ENCODE data around the gene ARPC5L. TPM values are rescaled to one million over a fixed set of nuclear protein-coding genes. Genes with fewer than 3 reads are reported as not detected.
A peak's percentile ranks its signal among the peaks of the same experiment; 100 is the strongest.

Gene ARPC5L
- total RNA-seq, 6 experiments from 2014 or later, result 15.2 to 25.7 (median 20.6) TPM

GRCh38 chr9:124897570-124898460, 35.9 kb downstream of the ARPC5L start:
- TF ChIP-seq POLR2A (IDR thresholded peaks at IDR 0.05) (no peak), CTCF (IDR thresholded peaks at IDR 0.05) (no peak)
- Histone ChIP-seq H3K4me1 (peaks cover 0 to 7% (median 0%) of the 10 kb centered on the region in 4 donors), H3K27me3 (no peaks in the 10 kb centered on the region), H3K27ac (no peak overlapping the region), H3K36me3 (peaks cover 0 to 39% (median 8%) of the 10 kb centered on the region in 4 donors), H3K4me3 (no peak overlapping the region), H3K9me3 (no peaks in the 10 kb centered on the region)
- WGBS (ENCODE audit: insufficient coverage, low coverage, low lambda C conversion rate, missing lambda C conversion rate), result 69% methylated on average over 6 of the region's 6 CpGs
- no peak for DNase-seq
- peak; percentile 69 to 94 (median 77) for ATAC-seq
- intact Hi-C loops (cut with DNase I), result no loop called here

GRCh38 chr9:124899845-124900244, 37.9 kb downstream of the ARPC5L start:
- no peaks in the 10 kb centered on the region for H3K9me3 ChIP-seq
- DNase-seq (no peak), ATAC-seq (no peak)
- H3K36me3 ChIP-seq, result peaks cover 0 to 32% (median 11%) of the 10 kb centered on the region in 4 donors
- peaks cover 0 to 7% (median 0%) of the 10 kb centered on the region in 4 donors for H3K4me1 ChIP-seq
- no peak overlapping the region for H3K27ac ChIP-seq
- no peaks in the 10 kb centered on the region for H3K27me3 ChIP-seq
- 76% methylated on average over 3 of the region's 9 CpGs for WGBS (ENCODE audit: insufficient coverage, low coverage, low lambda C conversion rate, missing lambda C conversion rate)
- TF ChIP-seq CTCF (IDR thresholded peaks at IDR 0.05) (no peak), POLR2A (IDR thresholded peaks at IDR 0.05) (no peak)
- intact Hi-C loops (cut with DNase I), result no loop called here
- H3K4me3 ChIP-seq, result no peak overlapping the region

- Histone ChIP-seq H3K4me1 (no peaks in the 10 kb centered on the region), H3K4me3 (no peak overlapping the region), H3K27ac (no peak overlapping the region), H3K36me3 (peaks cover 0 to 34% (median 7%) of the 10 kb centered on the region in 4 donors), H3K27me3 (no peaks in the 10 kb centered on the region), H3K9me3 (no peaks in the 10 kb centered on the region)
- WGBS (ENCODE audit: insufficient coverage, low coverage, low lambda C conversion rate, missing lambda C conversion rate), result 75% methylated on average over 1 of the region's 1 CpG
- DNase-seq (no peak), ATAC-seq (no peak)
- intact Hi-C loops (cut with DNase I), result no loop called here
- no peak for TF ChIP-seq CTCF (IDR thresholded peaks at IDR 0.05)
- TF ChIP-seq POLR2A (IDR thresholded peaks at IDR 0.05), result no peak
Measured at GRCh38 chr9:124906966-124907365, 45.0 kb downstream of the ARPC5L start.

- Histone ChIP-seq H3K27me3 (no peaks in the 10 kb centered on the region), H3K27ac (no peak overlapping the region), H3K4me1 (no peaks in the 10 kb centered on the region), H3K4me3 (no peak overlapping the region), H3K9me3 (no peaks in the 10 kb centered on the region), H3K36me3 (peaks cover 0 to 34% (median 9%) of the 10 kb centered on the region in 4 donors)
- ATAC-seq (no peak), DNase-seq (no peak)
- WGBS (ENCODE audit: insufficient coverage, low coverage, low lambda C conversion rate, missing lambda C conversion rate), result 83% methylated on average over 2 of the region's 2 CpGs
- intact Hi-C loops (cut with DNase I), result no loop called here
- TF ChIP-seq CTCF (IDR thresholded peaks at IDR 0.05) (no peak), POLR2A (IDR thresholded peaks at IDR 0.05) (no peak)
Measured at GRCh38 chr9:124908098-124908497, 46.2 kb downstream of the ARPC5L start.

Data from right lobe of liver (tissue), 6 donors.